ENCODE results near the gene TCF7.

The TCF7 gene

DNA sequence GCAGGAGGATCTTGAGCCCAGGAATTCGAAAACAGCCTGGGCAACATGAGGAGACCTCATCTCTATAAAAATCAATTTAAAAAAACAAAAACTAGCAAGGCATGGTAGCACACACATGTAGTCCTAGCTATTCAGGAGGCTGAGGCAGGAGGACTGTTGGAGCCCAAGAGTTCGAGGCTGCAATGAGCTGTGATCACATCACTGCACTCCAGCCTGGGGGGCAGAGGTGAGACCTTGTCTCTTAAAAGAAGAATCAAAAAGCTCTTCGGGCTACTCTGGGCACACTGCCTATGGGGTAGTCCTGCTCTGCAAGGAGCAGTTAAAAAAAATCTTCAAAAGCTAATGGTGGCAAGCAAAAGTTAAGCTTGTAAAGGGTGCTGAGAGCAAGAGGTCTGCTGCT lies 38.8 kb downstream of the TCF7 start:
- Mint-ChIP-seq H3K4me1 (peaks cover 84% of the 10 kb centered on the region), H3K27me3 (no peaks in the 10 kb centered on the region), H3K27ac (peak overlapping the region; percentile 46), H3K36me3 (peaks cover 29% of the 10 kb centered on the region), H3K9me3 (no peaks in the 10 kb centered on the region), H3K4me3 (no peak overlapping the region)

DNA sequence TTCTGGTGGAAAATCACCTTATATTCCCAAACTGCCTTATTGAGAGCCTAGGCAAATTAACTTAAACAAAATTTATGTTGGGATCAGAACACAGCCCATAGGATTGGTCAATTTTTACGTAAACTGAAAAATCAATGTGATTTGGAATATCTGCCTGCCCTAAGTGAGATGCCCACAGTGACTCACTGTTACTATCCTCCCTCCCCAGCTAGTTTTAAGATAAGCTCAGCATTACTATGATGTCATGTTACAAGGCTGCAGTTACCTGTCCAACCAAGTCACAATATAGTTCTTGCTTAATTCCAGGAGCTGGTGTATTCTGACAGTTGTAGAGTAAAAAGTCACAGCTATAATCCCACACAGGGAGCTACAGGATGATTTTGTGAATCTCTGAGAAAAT lies 39.2 kb downstream of the TCF7 start:
- Mint-ChIP-seq H3K36me3 (peaks cover 30% of the 10 kb centered on the region), H3K4me3 (no peak overlapping the region), H3K27ac (peak overlapping the region; percentile 31), H3K4me1 (peaks cover 86% of the 10 kb centered on the region), H3K9me3 (no peaks in the 10 kb centered on the region), H3K27me3 (no peaks in the 10 kb centered on the region)

DNA sequence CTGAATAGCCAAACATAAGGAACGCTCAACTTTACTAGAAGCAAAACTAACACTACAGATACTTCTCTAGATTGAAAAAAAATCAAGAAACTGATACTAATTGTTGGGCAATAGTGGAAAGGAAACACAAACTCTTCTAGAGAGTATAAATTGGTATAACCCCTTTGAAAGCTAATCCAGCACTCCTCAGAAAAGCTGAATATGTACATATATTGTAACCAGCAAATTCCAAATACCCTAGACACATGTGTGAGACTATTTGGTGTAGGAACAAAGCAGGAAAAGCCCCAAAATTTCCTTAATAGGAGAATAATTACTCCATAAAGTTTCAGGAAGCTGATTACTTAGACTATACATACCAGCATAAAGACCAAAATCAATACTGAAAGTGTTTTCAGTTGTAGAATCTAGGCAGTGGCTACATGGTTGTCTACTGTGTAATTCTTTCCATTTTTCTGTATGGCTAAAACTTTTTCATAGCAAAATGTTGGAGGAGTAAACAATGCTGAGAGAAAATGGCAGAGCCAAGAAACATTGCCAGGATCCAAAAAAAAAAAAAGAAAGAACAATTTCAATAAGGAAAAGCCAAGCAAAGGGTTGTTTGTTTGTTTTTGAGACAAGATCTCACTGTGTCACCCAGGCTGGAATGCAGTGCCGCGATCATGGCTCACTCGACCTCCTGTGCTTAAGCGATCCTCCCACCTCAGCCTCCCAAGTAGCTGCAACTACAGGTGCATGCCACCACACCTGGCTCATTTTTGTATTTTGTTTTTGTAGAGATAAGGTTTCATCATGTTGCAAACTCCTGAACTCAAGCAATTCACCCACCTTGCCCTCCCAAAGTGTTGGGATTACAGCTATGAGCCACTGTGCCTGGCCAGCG lies 47.3 kb downstream of the TCF7 start:
- Mint-ChIP-seq H3K27ac (peak overlapping the region; percentile 79), H3K4me1 (peaks cover 60% of the 10 kb centered on the region), H3K36me3 (peaks cover 35% of the 10 kb centered on the region), H3K9me3 (no peaks in the 10 kb centered on the region), H3K4me3 (peak overlapping the region; percentile 30), H3K27me3 (no peaks in the 10 kb centered on the region)

- H3K27me3 Mint-ChIP-seq = no peaks in the 10 kb centered on the region
- H3K36me3 Mint-ChIP-seq = peaks cover 38% of the 10 kb centered on the region
- H3K4me3 Mint-ChIP-seq = no peak overlapping the region
- H3K9me3 Mint-ChIP-seq = no peaks in the 10 kb centered on the region
- H3K4me1 Mint-ChIP-seq = peaks cover 60% of the 10 kb centered on the region
- no peak overlapping the region for H3K27ac Mint-ChIP-seq
These were observed 48.1 kb downstream of the TCF7 start for GRCh38 chr5:134162592-134162991.

DNA sequence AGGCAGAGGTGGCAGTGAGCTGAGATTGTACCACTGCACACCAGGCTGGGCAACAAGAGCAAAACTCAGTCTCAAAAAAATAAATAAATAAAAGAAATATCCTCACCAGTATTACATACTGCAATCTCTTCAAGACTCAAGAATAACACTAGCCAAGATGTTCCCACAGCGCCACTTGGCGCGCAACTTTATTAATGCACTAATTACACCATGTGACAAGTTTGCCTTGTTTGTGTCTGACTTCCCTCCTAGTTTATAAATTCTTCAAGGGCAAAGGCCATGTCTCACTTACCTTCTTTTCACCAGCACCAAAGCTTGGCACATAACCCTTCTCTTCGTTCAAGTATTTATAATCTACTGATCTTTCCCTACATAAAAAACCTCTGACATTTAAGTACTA lies 57.5 kb downstream of the TCF7 start:
- Mint-ChIP-seq H3K36me3 (peaks cover 20% of the 10 kb centered on the region), H3K4me3 (peak overlapping the region; percentile 46), H3K27me3 (no peaks in the 10 kb centered on the region), H3K27ac (peak overlapping the region; percentile 73), H3K9me3 (no peaks in the 10 kb centered on the region), H3K4me1 (peaks cover 54% of the 10 kb centered on the region)

DNA sequence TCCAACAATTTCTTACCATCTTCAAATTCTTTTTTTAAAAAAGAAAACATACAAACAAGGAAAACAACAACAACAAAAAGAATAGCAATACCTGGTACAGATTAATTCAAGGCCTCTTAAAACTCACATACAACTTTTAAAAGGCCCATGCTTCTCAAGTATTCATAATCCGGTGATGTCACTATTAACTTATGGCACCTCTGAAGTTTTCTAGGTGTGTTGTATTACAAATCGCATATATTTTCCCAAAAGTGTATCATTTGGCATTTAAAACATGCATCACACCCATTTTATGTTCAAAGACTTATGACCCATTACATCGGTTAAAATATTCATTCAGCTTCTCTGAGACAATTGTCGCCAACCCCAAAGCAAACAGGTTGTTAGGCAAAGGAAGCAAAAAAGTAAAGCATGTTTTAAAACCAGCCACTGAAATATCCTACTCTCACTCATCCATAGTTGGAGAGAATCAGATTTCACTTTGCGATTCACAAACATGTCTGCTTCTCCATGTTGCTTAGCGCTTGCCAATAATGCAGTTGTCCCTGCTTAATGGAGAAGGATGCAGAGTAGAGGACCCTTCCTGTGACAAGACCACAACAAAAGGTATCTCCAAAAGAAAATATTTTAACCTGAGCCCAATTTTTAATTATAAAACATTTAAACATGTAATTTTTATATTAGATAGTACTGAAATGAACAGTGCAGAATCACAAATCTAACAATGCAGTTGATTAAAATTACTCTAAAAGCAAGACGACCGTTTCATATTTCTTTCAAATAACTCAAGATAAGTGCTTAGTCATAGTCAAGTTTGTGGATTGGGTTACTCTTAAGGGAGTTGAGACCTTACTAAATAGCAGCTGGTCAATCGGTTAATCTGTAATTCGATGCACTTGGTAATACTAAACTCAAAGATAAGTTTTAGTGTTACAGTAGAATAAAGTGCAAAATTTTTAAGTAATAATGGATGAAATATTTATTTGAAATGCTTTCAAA lies 60.7 kb downstream of the TCF7 start:
- Mint-ChIP-seq H3K4me3 (peak overlapping the region; percentile 97), H3K9me3 (no peaks in the 10 kb centered on the region), H3K27ac (peak overlapping the region; percentile 46), H3K4me1 (peaks cover 41% of the 10 kb centered on the region), H3K27me3 (no peaks in the 10 kb centered on the region), H3K36me3 (peaks cover 11% of the 10 kb centered on the region)

GRCh38 chr5:134175921-134176510 lies 61.5 kb downstream of the TCF7 start:
- H3K27ac Mint-ChIP-seq = peak overlapping the region; percentile 97
- no peaks in the 10 kb centered on the region for H3K9me3 Mint-ChIP-seq
- H3K36me3 Mint-ChIP-seq = peaks cover 11% of the 10 kb centered on the region
- peak overlapping the region; percentile 97 for H3K4me3 Mint-ChIP-seq
- H3K27me3 Mint-ChIP-seq = no peaks in the 10 kb centered on the region
- H3K4me1 Mint-ChIP-seq = peaks cover 33% of the 10 kb centered on the region

- H3K4me1 Mint-ChIP-seq = peaks cover 26% of the 10 kb centered on the region
- peak within 1 kb of the TSS; percentile 97 for H3K27ac Mint-ChIP-seq
- peaks cover 7% of the 10 kb centered on the region for H3K36me3 Mint-ChIP-seq
- no peaks in the 10 kb centered on the region for H3K9me3 Mint-ChIP-seq
- H3K4me3 Mint-ChIP-seq = peak within 1 kb of the TSS; percentile 97
- no peaks in the 10 kb centered on the region for H3K27me3 Mint-ChIP-seq
These were observed 62.3 kb downstream of the TCF7 start, which contains the start of gene SKP1 for GRCh38 chr5:134176511-134177368. Gene SKP1, minus strand, starts transcription at chr5:134176950. Its CDS starts 2,928 bp downstream, at chr5:134174022.

GRCh38 chr5:134177369-134178095 lies 63.1 kb downstream of the TCF7 start:
- peak overlapping the region; percentile 97 for H3K27ac Mint-ChIP-seq
- no peaks in the 10 kb centered on the region for H3K9me3 Mint-ChIP-seq
- H3K27me3 Mint-ChIP-seq = no peaks in the 10 kb centered on the region
- H3K4me3 Mint-ChIP-seq = peak overlapping the region; percentile 97
- peaks cover 19% of the 10 kb centered on the region for H3K4me1 Mint-ChIP-seq
- H3K36me3 Mint-ChIP-seq = peaks cover 2% of the 10 kb centered on the region

DNA sequence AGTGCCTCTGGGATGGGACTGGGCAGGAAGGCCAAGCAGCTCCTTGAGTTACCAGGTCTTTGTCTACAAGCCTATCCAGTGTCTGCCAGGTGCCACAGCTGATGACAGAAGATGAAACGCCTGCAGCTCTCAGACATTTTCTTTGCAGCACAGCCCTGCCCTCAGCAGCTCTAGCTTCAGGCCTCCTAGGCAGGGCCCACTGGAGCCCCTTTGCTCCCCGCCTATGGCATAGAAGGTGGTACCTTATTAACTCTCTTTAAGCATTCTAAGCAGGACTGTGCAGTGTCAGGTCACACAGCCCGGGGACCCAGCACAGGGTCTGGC lies 63.6 kb downstream of the TCF7 start:
- H3K9me3 Mint-ChIP-seq = no peaks in the 10 kb centered on the region
- H3K36me3 Mint-ChIP-seq = peaks cover 2% of the 10 kb centered on the region
- H3K4me1 Mint-ChIP-seq = peaks cover 18% of the 10 kb centered on the region
- H3K4me3 Mint-ChIP-seq = peak overlapping the region; percentile 97
- H3K27me3 Mint-ChIP-seq = no peaks in the 10 kb centered on the region
- H3K27ac Mint-ChIP-seq = peak overlapping the region; percentile 97

DNA sequence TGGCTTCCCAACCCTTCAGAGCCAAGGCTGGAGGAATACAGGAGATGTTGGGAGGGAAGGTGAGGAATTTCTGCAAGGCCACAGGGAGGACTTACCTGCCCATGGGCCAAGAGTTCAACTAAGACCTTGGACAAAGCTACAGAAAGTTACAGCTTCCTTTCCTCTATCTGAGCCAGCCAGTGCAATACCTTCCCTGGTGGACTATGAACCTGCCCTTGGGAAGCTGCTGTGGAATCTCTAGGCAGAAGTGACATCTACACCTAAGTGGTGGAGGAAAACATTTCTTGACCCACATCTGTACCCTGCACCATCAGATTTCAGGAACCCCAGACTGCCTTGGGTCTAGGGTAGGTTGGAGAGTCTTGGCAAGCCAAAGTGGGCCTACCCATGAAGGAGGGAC lies 69.0 kb downstream of the TCF7 start:
- H3K4me1 Mint-ChIP-seq = no peaks in the 10 kb centered on the region
- H3K9me3 Mint-ChIP-seq = no peaks in the 10 kb centered on the region
- H3K27me3 Mint-ChIP-seq = no peaks in the 10 kb centered on the region
- no peak overlapping the region for H3K4me3 Mint-ChIP-seq
- no peak overlapping the region for H3K27ac Mint-ChIP-seq
- no peaks in the 10 kb centered on the region for H3K36me3 Mint-ChIP-seq

GRCh38 chr5:134184155-134185135 lies 70.0 kb downstream of the TCF7 start:
- H3K4me1 Mint-ChIP-seq = no peaks in the 10 kb centered on the region
- H3K4me3 Mint-ChIP-seq = no peak overlapping the region
- H3K27ac Mint-ChIP-seq = no peak overlapping the region

GRCh38 chr5:134188092-134188491 lies 73.6 kb downstream of the TCF7 start:
- no peaks in the 10 kb centered on the region for H3K27me3 Mint-ChIP-seq
- no peaks in the 10 kb centered on the region for H3K36me3 Mint-ChIP-seq
- H3K4me1 Mint-ChIP-seq = no peaks in the 10 kb centered on the region
- H3K27ac Mint-ChIP-seq = no peak overlapping the region
- no peaks in the 10 kb centered on the region for H3K9me3 Mint-ChIP-seq
- H3K4me3 Mint-ChIP-seq = no peak overlapping the region

More at GRCh38 chr5:134184155-134185135, 70.0 kb downstream of the TCF7 start:
- H3K27me3 Mint-ChIP-seq = no peaks in the 10 kb centered on the region
- no peaks in the 10 kb centered on the region for H3K36me3 Mint-ChIP-seq
- H3K9me3 Mint-ChIP-seq = no peaks in the 10 kb centered on the region
